ENCODE data around the gene PLA2G4E.

PLA2G4E gene

GRCh38 chr15:41950489-41950888 is 70.4 kb downstream of the PLA2G4E start:
- no peak for DNase-seq

- no peak for DNase-seq
Observed at GRCh38 chr15:41950127-41950483, 70.7 kb downstream of the PLA2G4E start.

- no peak for DNase-seq
Observed at GRCh38 chr15:41949401-41950126, 71.3 kb downstream of the PLA2G4E start.

GRCh38 chr15:41948490-41948889 is 72.4 kb downstream of the PLA2G4E start:
- no peak for DNase-seq

GRCh38 chr15:41946970-41947369 is 73.9 kb downstream of the PLA2G4E start:
- no peak for DNase-seq

GRCh38 chr15:41945731-41946130 is 75.1 kb downstream of the PLA2G4E start:
- no peak for DNase-seq

GRCh38 chr15:41945221-41945620 is 75.6 kb downstream of the PLA2G4E start:
- DNase-seq = no peak

GRCh38 chr15:41944313-41944940 is 76.4 kb downstream of the PLA2G4E start:
- DNase-seq = no peak

GRCh38 chr15:41943543-41944312 is 77.1 kb downstream of the PLA2G4E start:
- DNase-seq = no peak

GRCh38 chr15:41942886-41943285 is 78.0 kb downstream of the PLA2G4E start:
- DNase-seq = no peak

- no peak for DNase-seq
Observed at GRCh38 chr15:41941644-41942415, 79.0 kb downstream of the PLA2G4E start.

- DNase-seq = no peak
Observed at GRCh38 chr15:41940441-41940857, 80.4 kb downstream of the PLA2G4E start.

- DNase-seq = no peak
Observed at GRCh38 chr15:41939986-41940385, 80.9 kb downstream of the PLA2G4E start.

GRCh38 chr15:41937568-41937923 is 83.3 kb downstream of the PLA2G4E start:
- no peak for DNase-seq

GRCh38 chr15:41936649-41937567 is 83.9 kb downstream of the PLA2G4E start:
- DNase-seq = no peak

GRCh38 chr15:41936155-41936554 is 84.7 kb downstream of the PLA2G4E start:
- no peak for DNase-seq

GRCh38 chr15:41935566-41936020 is 85.2 kb downstream of the PLA2G4E start:
- no peak for DNase-seq

GRCh38 chr15:41934843-41935242 is 86.0 kb downstream of the PLA2G4E start:
- no peak for DNase-seq

GRCh38 chr15:41933771-41934170 is 87.1 kb downstream of the PLA2G4E start:
- no peak for DNase-seq

GRCh38 chr15:41933326-41933725 is 87.5 kb downstream of the PLA2G4E start:
- DNase-seq = no peak

- no peak for DNase-seq
Observed at GRCh38 chr15:41932511-41933289, 88.1 kb downstream of the PLA2G4E start.

Data from NCI-H345 (cell line).